Naive B cell (primary cell): ENCODE data around the gene TRAPPC11. TPM values are rescaled to one million over a fixed set of nuclear protein-coding genes. Genes with fewer than 3 reads are reported as not detected.
"Not testable (repeated sequence)": the region's sequence is repeated elsewhere in the genome, so short reads cannot be mapped to it uniquely, and the experiment has no call there.

Source experiments
- ATAC-seq, 2 donors: fragments of 150-1000 bp; cut with Tn5 transposase; 2 replicates each; pipeline ENCODE4 v1.10.0; 2021; ENCODE audit warnings: low read depth in 2 of 2, mild to moderate bottlenecking in 2 of 2, moderate library complexity in 2 of 2
- DNase-seq: peaks from one replicate; pipeline ENCODE4 v3.0.0; 2022
- H3K27ac Mint-ChIP-seq, 6 donors: one replicate each; pipeline ENCODE4 v1.8.0; 2020 to 2022; ENCODE audit warnings: mild to moderate bottlenecking in 6 of 6, mixed read lengths in 6 of 6, moderate library complexity in 5 of 6, inconsistent platforms in 2 of 6
- H3K27me3 Mint-ChIP-seq, 3 donors: one replicate each; pipeline ENCODE4 v1.8.0; 2021 to 2022; ENCODE audit warnings: mixed read lengths in 3 of 3, mild to moderate bottlenecking in 1 of 3
- H3K36me3 Mint-ChIP-seq, 2 donors: one replicate each; pipeline ENCODE4 v1.8.0; 2020 to 2022; ENCODE audit warnings: mixed read lengths in 2 of 2, inconsistent platforms in 1 of 2, mild to moderate bottlenecking in 1 of 2
- H3K4me1 Mint-ChIP-seq, 3 donors: one replicate each; pipeline ENCODE4 v1.8.0; 2020 to 2022; ENCODE audit warnings: mixed read lengths in 3 of 3, inconsistent platforms in 1 of 3, mild to moderate bottlenecking in 1 of 3, moderate library complexity in 1 of 3
- H3K4me3 Mint-ChIP-seq, 8 donors: one replicate each; pipeline ENCODE4 v1.8.0; 2020 to 2022; ENCODE audit warnings: mild to moderate bottlenecking in 8 of 8, mixed read lengths in 8 of 8, moderate library complexity in 8 of 8, inconsistent platforms in 2 of 8
- H3K9me3 Mint-ChIP-seq, 7 donors: one replicate each; pipeline ENCODE4 v1.8.0; 2020 to 2022; ENCODE audit warnings: mixed read lengths in 7 of 7, mild to moderate bottlenecking in 5 of 7, inconsistent platforms in 2 of 7, moderate library complexity in 1 of 7
- polyA plus RNA-seq, 6 donors: library from polyadenylated mRNA; unstranded; fragments of 300-500 nt; fragmentation: Illumina TruSeq; gene quantifications; one replicate each; pipeline ENCODE4 v1.2.3, GENCODE V29; 2021; ENCODE audit warnings: low read depth in 6 of 6

TRAPPC11 gene
- polyA plus RNA-seq, 6 donors from 2014 or later, result 12.1 to 26.1 (median 17.2) TPM

DNA sequence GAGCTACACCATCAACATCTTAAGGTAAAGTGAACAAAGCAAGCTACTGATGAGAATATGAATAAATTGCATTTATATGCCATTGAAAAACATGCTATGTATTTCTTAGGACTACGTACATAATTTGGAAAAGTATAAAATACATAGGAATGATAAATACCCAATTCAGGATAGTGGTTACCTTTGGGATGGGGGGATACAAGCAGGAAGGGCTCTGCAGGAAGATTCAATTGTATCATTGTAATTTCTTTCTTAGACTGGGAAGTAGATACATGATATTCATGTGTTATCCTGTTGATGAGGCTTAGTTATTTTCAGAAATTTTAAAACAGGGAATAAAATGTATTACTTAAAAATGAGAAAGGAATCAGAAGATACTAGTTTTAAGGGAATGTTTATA is 43.4 kb downstream of the TRAPPC11 start:
- H3K4me1 Mint-ChIP-seq, result peaks cover 0 to 5% (median 0%) of the 10 kb centered on the region in 3 donors
- no peak overlapping the region for H3K27ac Mint-ChIP-seq
- no peak for ATAC-seq
- H3K4me3 Mint-ChIP-seq, result no peak overlapping the region
- DNase-seq, result no peak
- no peaks in the 10 kb centered on the region for H3K27me3 Mint-ChIP-seq
- no peaks in the 10 kb centered on the region for H3K9me3 Mint-ChIP-seq
- peaks cover 32 to 39% of the 10 kb centered on the region in 2 donors for H3K36me3 Mint-ChIP-seq

DNA sequence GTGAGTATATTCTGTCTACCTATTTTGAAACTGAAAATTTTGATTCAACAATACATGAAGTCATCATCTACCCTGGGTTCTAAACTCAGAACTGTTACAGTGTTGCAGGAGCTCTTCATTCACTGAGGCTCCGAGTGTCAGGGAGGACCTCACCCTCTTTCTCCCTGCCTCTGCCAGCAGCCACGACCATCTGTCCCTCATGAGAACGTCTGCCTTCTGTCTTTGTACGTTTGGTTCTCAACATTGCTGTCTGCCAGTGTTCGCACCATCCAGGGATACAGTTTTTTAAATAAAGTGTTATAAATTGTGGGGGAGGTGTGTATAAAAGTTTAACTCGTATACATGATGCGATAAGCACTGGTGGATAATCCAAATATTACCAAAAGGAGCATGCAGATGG is 55.5 kb downstream of the TRAPPC11 start:
- no peak for ATAC-seq

DNA sequence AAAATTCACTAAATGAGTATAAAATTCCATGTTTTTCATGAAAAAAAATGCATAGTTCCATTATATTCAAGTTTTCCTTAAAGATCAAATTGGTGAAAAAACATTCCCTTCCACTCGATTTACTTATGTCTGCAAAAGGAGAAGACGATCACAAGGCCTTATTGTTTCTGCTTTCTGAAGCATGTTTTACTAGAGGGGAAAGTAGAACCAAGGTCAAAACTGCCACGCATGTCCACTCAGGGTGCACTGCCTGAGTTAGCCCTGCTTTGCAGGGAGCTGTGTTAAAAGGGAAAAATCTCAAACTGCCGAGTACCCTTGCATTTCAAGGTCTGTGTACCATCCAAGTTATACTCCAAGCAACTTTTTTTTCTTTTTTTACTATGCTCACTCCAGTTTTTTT is 57.2 kb downstream of the TRAPPC11 start:
- Mint-ChIP-seq H3K4me3 (no peak overlapping the region), H3K36me3 (peaks cover 12 to 13% of the 10 kb centered on the region in 2 donors), H3K9me3 (peaks cover 0 to 3% (median 0%) of the 10 kb centered on the region in 7 donors), H3K27ac (peak overlapping the region in 1 of 6 donors; percentile 27), H3K4me1 (peaks cover 1 to 2% (median 2%) of the 10 kb centered on the region in 3 donors), H3K27me3 (peaks cover 0 to 2% (median 0%) of the 10 kb centered on the region in 3 donors)
- no peak for DNase-seq
- no peak for ATAC-seq

More for the DNA sequence above, 55.5 kb downstream of the TRAPPC11 start:
- H3K4me3 Mint-ChIP-seq, result no peak overlapping the region
- no peak overlapping the region for H3K27ac Mint-ChIP-seq
- H3K4me1 Mint-ChIP-seq, result no peaks in the 10 kb centered on the region
- no peaks in the 10 kb centered on the region for H3K27me3 Mint-ChIP-seq
- H3K9me3 Mint-ChIP-seq, result peaks cover 0 to 2% (median 0%) of the 10 kb centered on the region in 7 donors
- H3K36me3 Mint-ChIP-seq, result peaks cover 13 to 15% of the 10 kb centered on the region in 2 donors
- no peak for DNase-seq

DNA sequence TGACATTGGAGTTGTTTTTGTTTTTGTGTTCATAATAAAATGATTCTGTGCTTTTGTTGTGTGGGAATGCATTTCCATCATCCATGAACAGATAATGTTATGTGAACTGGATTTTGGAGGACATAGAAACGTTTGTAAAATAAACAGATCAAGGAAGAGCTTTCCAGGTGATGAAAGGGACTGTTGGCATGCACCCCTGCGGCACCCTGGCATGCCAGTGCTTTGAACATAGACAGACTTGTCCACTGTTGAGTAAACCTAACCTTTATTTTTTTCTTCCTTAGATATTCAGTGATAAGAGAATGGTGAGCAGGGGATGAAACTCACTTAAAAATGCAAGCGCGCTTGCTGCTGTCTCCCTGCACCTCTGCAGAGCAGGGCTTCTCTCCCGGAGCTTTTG is 59.8 kb downstream of the TRAPPC11 start:
- DNase-seq (no peak), ATAC-seq (no peak)
- H3K9me3 Mint-ChIP-seq, result peaks cover 0 to 4% (median 0%) of the 10 kb centered on the region in 7 donors
- H3K4me3 Mint-ChIP-seq, result peak overlapping the region in 1 of 8 donors; percentile 56
- peaks cover under 1% of the 10 kb centered on the region in 2 donors for H3K36me3 Mint-ChIP-seq
- peak overlapping the region in 1 of 6 donors; percentile 17 for H3K27ac Mint-ChIP-seq
- H3K4me1 Mint-ChIP-seq, result peaks cover 13 to 20% (median 18%) of the 10 kb centered on the region in 3 donors
- H3K27me3 Mint-ChIP-seq, result peaks cover 0 to 11% (median 0%) of the 10 kb centered on the region in 3 donors

DNA sequence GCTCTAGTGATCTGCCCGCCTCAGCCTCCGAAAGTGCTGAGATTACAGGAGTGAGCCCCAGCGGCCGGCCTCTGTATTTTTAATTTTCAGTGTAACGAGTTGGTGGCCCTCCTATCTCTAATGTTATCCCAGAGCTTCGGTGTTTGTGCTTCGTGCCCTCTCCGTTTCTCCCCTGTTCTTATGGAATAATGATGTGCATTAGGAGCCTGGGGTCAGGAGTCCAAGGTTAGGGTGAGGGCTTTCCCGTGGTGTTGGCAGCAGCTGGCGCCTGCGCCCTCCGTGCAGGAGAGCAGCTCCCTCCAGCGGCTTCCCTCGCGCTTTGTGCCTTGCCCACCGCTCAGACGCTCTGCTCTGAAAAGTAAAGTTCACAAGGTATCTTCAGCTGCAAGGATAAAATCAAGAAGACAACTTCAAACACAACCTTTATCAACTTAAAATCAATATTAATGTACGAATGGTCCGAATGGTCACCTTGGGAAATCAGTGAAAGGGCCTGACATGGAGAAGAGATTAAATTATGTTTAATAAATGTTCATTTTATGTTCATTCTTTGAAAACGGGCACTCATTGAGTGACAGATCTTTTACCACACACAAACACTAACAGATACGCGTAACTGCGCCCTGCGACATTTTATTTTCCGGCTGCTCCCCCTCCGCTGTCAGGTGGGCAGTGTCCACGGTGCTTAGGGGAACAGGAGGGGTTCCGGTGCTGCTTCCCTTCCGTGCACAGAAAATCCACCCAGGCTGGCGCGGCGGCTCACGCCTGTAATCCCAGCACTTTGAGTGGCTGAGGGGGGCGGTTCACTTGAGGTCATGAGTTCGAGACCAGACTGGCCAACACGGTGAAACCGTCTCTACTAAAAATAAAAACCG is 62.4 kb downstream of the TRAPPC11 start:
- H3K36me3 Mint-ChIP-seq, result no peaks in the 10 kb centered on the region
- H3K4me1 Mint-ChIP-seq, result peaks cover 13 to 22% (median 18%) of the 10 kb centered on the region in 3 donors
- DNase-seq (peak; percentile 16), ATAC-seq (peak; percentile 24 to 32)
- H3K27me3 Mint-ChIP-seq, result peaks cover 0 to 18% (median 3%) of the 10 kb centered on the region in 3 donors
- H3K4me3 Mint-ChIP-seq, result peak overlapping the region; percentile 77 to 92 (median 86)
- peak overlapping the region in 4 of 6 donors; percentile 36 to 76 (median 70) for H3K27ac Mint-ChIP-seq
- H3K9me3 Mint-ChIP-seq, result peaks cover 0 to 4% (median 0%) of the 10 kb centered on the region in 7 donors

DNA sequence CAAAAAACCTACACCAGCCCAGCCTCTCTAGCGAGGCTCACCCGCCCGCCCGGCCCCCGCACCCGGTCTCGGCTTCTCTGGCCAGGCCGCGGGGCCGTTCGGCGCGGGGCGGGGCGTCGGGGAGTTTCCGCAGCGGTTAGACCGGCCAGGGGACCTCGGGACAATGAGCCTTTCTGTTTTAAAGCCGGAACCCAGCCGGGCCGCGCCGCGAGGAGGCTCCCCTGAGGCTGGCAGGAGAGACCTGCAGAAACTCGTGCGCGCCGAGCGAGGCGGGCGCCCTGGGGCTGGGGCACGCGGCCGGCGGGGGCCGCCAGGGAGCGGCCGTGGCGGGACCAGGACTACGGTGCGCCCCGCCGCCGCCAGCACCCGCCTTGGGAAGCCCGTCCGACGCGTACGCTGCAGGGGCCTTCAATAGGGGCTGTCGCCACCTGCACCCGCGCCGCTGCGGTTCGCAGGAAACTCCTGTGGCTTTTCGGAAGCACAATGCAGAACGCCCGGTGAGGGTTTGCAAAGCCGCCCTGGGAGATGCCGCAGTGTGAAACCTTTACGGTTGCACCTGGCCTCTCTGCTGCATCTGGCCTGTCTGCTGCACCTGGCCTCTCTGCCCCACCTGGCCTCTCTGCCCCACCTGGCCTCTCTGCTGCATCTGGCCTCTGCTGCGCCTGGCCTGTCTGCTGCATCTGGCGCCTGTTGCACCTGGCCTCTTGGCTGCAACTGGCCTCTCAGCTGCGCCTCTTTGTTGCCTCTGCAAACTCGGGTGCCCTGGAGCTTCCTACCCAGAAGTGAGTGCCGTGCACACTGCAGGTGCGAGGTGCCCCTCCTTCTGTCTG is 63.9 kb downstream of the TRAPPC11 start:
- Mint-ChIP-seq H3K4me1 (peaks cover 13 to 22% (median 18%) of the 10 kb centered on the region in 3 donors), H3K36me3 (no peaks in the 10 kb centered on the region), H3K27me3 (peaks cover 7 to 29% (median 10%) of the 10 kb centered on the region in 3 donors), H3K4me3 (peak overlapping the region; percentile 84 to 92 (median 89)), H3K27ac (peak overlapping the region in 3 of 6 donors; percentile 90 to 96 (median 92)), H3K9me3 (peaks cover 0 to 4% (median 0%) of the 10 kb centered on the region in 7 donors)
- ATAC-seq, result peak; percentile 76
- peak; percentile 63 for DNase-seq

DNA sequence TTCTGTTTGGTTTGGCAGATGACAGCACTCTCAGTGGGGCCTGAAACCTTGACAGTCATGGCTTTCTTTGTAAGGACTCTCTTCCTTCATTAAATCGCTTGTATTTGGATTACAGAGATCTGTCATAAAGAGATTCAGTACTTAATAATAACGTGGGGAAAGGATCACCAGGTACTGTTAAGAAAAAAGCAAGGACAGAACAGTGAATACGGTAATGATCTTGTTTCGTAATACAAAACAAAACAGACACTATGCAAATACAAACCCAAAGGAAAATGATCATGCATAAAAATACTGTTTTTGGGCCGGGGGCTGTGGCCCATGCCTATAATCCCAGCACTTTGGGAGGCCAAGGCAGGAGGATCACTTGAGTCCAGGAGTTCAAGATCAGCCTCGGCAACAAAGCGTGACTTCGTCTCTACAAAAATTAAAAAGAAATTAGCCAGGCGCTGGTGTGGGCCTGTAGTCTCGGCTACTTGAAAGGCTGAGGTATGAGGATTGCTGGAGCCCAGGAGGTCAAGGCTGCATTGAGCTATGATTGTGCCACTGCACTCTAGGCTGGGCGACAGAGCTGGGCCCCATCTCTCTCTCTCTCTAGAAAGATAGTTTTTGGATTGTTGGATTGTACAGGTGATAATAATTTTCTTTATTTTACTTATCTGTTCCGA is 64.6 kb downstream of the TRAPPC11 start:
- Mint-ChIP-seq H3K4me1 (peaks cover 13 to 22% (median 18%) of the 10 kb centered on the region in 3 donors), H3K27me3 (peaks cover 7 to 36% (median 11%) of the 10 kb centered on the region in 3 donors), H3K27ac (peak overlapping the region in 4 of 6 donors; percentile 51 to 92 (median 74)), H3K36me3 (no peaks in the 10 kb centered on the region), H3K4me3 (peak overlapping the region; percentile 78 to 92 (median 88)), H3K9me3 (peaks cover 0 to 4% (median 0%) of the 10 kb centered on the region in 7 donors)
- DNase-seq (no peak), ATAC-seq (no peak)

DNA sequence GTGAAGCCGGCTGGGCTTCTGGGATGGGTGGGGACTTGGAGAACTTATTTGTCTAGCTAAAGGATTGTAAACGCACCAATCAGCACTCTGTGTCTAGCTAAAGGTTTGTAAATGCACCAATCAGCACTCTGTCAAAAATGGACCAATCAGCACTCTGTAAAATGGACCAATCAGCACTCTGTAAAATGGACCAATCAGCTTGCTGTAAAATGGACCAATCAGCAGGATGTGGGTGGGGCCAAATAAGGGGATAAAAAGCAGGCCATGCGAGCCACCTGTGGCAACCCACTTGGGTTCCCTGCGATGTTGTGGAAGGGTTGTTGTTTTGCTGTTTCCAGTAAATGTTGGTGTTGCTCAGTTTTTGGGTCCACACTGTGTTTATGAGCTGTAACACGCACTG is 66.5 kb downstream of the TRAPPC11 start:
- not testable (repeated sequence) for H3K36me3 Mint-ChIP-seq, DNase-seq, ATAC-seq, H3K4me3 Mint-ChIP-seq, H3K9me3 Mint-ChIP-seq, H3K27ac Mint-ChIP-seq
- peaks cover 13 to 22% (median 18%) of the 10 kb centered on the region in 3 donors for H3K4me1 Mint-ChIP-seq
- peaks cover 14 to 45% (median 24%) of the 10 kb centered on the region in 3 donors for H3K27me3 Mint-ChIP-seq

DNA sequence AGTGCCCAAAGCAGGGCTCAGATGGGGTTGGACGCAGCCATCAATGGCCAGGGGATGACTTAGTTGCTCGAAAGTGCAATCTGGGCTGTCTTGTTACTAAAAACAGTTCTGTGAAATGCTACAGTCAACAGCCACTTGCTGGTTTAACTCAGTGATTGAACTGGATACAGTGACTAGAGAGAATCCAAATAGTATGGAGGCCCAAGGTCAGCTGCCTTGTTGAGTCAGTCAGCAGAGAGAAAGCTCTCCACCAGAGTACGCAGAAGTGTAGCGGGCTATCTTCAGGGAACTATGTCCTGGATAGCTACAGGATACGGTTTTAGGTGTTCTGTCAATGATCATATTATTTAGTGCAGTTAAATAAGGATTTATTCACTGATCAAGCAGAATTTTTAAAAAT is 68.4 kb downstream of the TRAPPC11 start:
- DNase-seq (no peak), ATAC-seq (no peak)
- Mint-ChIP-seq H3K36me3 (no peaks in the 10 kb centered on the region), H3K4me1 (peaks cover 7 to 11% (median 8%) of the 10 kb centered on the region in 3 donors), H3K4me3 (peak overlapping the region in 1 of 8 donors; percentile 31), H3K27me3 (peaks cover 15 to 37% (median 24%) of the 10 kb centered on the region in 3 donors), H3K27ac (no peak overlapping the region), H3K9me3 (peaks cover 0 to 2% (median 0%) of the 10 kb centered on the region in 7 donors)

DNA sequence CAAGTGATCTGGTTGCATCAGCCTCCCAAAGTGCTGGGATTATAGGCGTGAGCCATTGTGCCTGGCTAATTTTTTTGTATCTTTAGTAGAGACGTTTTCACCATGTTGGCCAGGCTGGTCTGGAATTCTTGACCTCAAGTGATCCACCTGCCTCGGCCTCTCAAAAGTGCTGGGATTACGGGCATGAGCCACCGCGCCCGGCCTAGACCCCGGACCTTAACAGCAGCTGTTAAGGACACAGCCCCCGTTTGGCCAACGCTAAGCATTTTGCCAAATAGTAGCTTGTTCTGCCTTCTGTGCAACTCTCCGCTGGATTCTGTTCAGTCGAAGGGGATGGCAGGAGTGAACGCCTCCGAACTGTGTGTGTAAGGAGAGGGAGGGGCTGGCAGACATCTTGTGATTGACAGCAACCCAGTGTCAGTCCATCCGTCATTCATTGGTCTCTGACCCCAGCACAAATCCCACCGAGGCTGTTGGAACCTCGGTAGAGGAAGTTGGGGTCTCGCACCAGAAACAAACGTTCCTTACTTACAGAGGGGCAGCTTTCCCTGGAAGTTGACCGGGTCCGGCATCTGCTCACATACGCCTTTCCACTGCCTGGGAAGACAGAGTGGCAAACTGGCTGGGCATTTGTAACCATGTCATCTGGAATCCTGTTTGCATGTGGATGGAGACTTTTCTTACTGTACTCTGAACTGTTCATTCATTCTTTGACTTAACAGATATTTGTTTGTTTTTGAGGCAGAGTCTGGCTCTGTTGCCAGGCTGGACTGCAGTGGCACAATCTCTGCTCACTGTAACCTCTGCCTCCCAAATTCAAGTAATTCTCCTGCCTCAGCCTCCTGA is 69.4 kb downstream of the TRAPPC11 start:
- H3K9me3 Mint-ChIP-seq, result peaks cover 0 to 2% (median 0%) of the 10 kb centered on the region in 7 donors
- DNase-seq (no peak), ATAC-seq (no peak)
- H3K27ac Mint-ChIP-seq, result no peak overlapping the region
- H3K4me1 Mint-ChIP-seq, result peaks cover 2 to 7% (median 4%) of the 10 kb centered on the region in 3 donors
- peak overlapping the region in 1 of 8 donors; percentile 33 for H3K4me3 Mint-ChIP-seq
- H3K27me3 Mint-ChIP-seq, result peaks cover 17 to 35% (median 26%) of the 10 kb centered on the region in 3 donors
- H3K36me3 Mint-ChIP-seq, result no peaks in the 10 kb centered on the region

DNA sequence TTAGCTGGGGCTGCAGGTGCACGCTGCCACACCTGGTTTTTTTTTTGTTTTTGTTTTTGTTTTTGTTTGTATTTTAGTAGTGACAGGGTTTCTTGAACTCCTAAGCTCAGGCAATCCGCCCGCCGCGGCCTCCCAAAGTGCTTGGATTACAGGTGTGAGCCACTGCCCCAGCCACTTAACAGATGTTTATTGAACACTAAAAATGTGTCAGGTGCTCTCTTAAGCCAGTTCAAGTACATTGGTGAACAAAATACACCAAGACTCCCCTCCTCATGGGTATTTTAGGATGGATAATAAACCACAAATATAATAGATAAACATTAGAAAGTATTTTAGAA is 69.9 kb downstream of the TRAPPC11 start:
- Mint-ChIP-seq H3K9me3 (peaks cover 0 to 2% (median 0%) of the 10 kb centered on the region in 7 donors), H3K27me3 (peaks cover 17 to 40% (median 32%) of the 10 kb centered on the region in 3 donors), H3K4me1 (peaks cover 0 to under 1% (median 0%) of the 10 kb centered on the region in 3 donors), H3K36me3 (no peaks in the 10 kb centered on the region), H3K27ac (no peak overlapping the region), H3K4me3 (no peak overlapping the region)
- ATAC-seq (no peak), DNase-seq (no peak)
